Lung (tissue), 12 donors: ENCODE data around the gene NOCT. TPM values are rescaled to one million over a fixed set of nuclear protein-coding genes. Genes with fewer than 3 reads are reported as not detected.

Experiments
- ATAC-seq: fragments of 200-7000 bp; cut with Tn5 transposase; one replicate; pipeline ENCODE4 v1.9.1; 2020; ENCODE audit warnings: moderate number of reproducible peaks; ENCODE audit not compliant: insufficient read depth, low FRiP score
- DNase-seq, 3 donors: peaks; one replicate each; pipeline ENCODE4 v3.0.0-alpha.2; 2013 to 2017
- H3K27ac ChIP-seq, 2 donors: one replicate each; pipeline ENCODE4 v1.5.1; 2013; ENCODE audit warnings: mild to moderate bottlenecking in 2 of 2, moderate library complexity in 2 of 2, control low read depth in 1 of 2, inconsistent platforms in 1 of 2, low read depth in 1 of 2, low read length in 1 of 2
- H3K27me3 ChIP-seq, 3 donors: one replicate each; pipeline ENCODE4 v1.5.1; 2013; ENCODE audit warnings: low read length in 2 of 3; ENCODE audit not compliant: control insufficient read depth in 3 of 3, insufficient read depth in 3 of 3
- H3K36me3 ChIP-seq, 4 donors: one replicate each; pipeline ENCODE4 v1.5.1; 2013; ENCODE audit warnings: low read length in 4 of 4, mild to moderate bottlenecking in 1 of 4, moderate library complexity in 1 of 4; ENCODE audit not compliant: control insufficient read depth in 4 of 4, insufficient read depth in 4 of 4
- H3K4me1 ChIP-seq, 5 donors: one replicate each; pipeline ENCODE4 v1.5.1; 2013; ENCODE audit warnings: low read length in 5 of 5, mild to moderate bottlenecking in 2 of 5, moderate library complexity in 1 of 5; ENCODE audit not compliant: control insufficient read depth in 5 of 5, insufficient read depth in 5 of 5
- H3K4me3 ChIP-seq: one replicate; pipeline ENCODE4 v1.5.1; 2013; ENCODE audit warnings: mild to moderate bottlenecking, control low read depth, moderate library complexity
- H3K9ac ChIP-seq, 2 donors: one replicate each; pipeline ENCODE4 v1.5.1; 2013; ENCODE audit warnings: low read length in 2 of 2, control low read depth in 1 of 2; ENCODE audit not compliant: insufficient read depth in 1 of 2
- H3K9me3 ChIP-seq, 4 donors: one replicate each; pipeline ENCODE4 v1.5.1; 2013; ENCODE audit warnings: low read length in 3 of 4, mild to moderate bottlenecking in 1 of 4, moderate library complexity in 1 of 4; ENCODE audit not compliant: control insufficient read depth in 4 of 4, insufficient read depth in 3 of 4
- CTCF ChIP-seq: IDR thresholded peaks from 2 replicates; pipeline ENCODE4 v1.5.1; 2012; ENCODE audit warnings: mild to moderate bottlenecking; ENCODE audit errors: control extremely low read depth, extremely low read depth
- WGBS, 2 donors: extraction: QIAGEN DNeasy Blood & Tissue Kit; methylation state at CpG; one replicate each; pipeline ENCODE4 v1.1.7; 2013; 5-methylcytosine and 5-hydroxymethylcytosine counted together
- polyA plus RNA-seq, 2 donors: library from polyadenylated mRNA; stranded (reverse); fragments of 200-250 nt; gene quantifications; one replicate each; pipeline ENCODE4 v1.2.1, GENCODE V29; 2013
- total RNA-seq, 2 donors: library from RNA; depleted of rRNA in 1 of 2; stranded (reverse); fragments of >200 nt in 1 of 2; gene quantifications; one replicate each; pipeline ENCODE4 v1.2.1, GENCODE V29; 2014 to 2021
- donor health status: control.
- donor health status: control.
- donor health status: Bipolar disorder and iron deficiency.
- donor health status: healthy.
- donor health status: DM: yes; HTN: yes; CAD: no.

Gene NOCT
- total and polyA plus RNA-seq, 4 donors: 3.0 to 8.2 (median 5.5) TPM

DNA sequence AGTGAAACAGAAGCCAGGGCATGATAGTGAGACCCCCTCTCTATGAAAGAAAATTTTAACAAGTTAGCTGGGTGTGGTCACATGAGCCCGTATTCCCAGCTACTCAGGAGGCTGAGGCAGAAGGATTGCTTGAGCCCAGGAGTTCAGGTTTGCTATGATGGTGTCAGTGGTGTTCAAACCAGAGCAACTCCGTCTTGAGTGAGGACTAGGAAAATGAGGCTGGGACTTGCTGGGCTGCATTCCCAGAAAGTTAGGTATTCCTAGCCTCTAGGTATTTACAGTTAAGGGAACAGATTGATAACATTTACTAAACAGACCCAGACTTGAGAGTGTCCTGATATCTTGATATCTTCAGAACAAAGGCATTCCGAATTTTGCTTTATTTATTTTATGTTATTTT, 37.0 kb upstream of the NOCT start:
- no peaks in the 10 kb centered on the region for H3K9me3 ChIP-seq
- 66 to 79% methylated on average over 3 of the region's 3 CpGs for WGBS, 2 donors
- H3K27me3 ChIP-seq: no peaks in the 10 kb centered on the region
- peaks cover 0 to 7% (median 6%) of the 10 kb centered on the region in 5 donors for H3K4me1 ChIP-seq
- no peak for TF ChIP-seq CTCF
- H3K36me3 ChIP-seq: no peaks in the 10 kb centered on the region
- DNase-seq (no peak), ATAC-seq (no peak)
- H3K4me3 ChIP-seq: no peak overlapping the region
- H3K27ac ChIP-seq: no peak overlapping the region
- no peak overlapping the region for H3K9ac ChIP-seq

DNA sequence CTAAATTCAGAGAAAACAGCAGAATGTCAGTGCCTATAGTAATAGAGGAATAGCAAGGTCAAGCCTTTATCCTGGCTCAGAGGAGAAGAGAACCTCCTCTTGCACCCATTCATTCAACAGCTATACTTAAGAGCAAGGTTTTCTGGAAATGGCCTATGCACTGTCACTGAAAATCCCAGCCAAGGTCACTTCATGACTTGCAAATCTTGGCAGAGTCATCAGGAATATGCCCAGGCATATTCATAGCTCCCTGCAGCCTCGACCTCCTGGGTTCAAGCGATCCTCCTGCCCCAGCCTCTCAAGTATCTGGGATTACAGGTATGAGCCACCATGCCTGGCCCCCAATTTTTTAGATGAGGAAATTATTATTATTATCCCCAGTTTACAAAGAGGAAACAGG, 35.8 kb upstream of the NOCT start:
- WGBS, 2 donors: 96 to 100% methylated on average over 2 of the region's 2 CpGs
- no peak for TF ChIP-seq CTCF
- H3K36me3 ChIP-seq: no peaks in the 10 kb centered on the region
- H3K9ac ChIP-seq: no peak overlapping the region
- H3K9me3 ChIP-seq: no peaks in the 10 kb centered on the region
- ATAC-seq (no peak), DNase-seq (no peak)
- no peak overlapping the region for H3K4me3 ChIP-seq
- no peaks in the 10 kb centered on the region for H3K27me3 ChIP-seq
- peaks cover 0 to 7% (median 6%) of the 10 kb centered on the region in 5 donors for H3K4me1 ChIP-seq
- no peak overlapping the region for H3K27ac ChIP-seq

DNA sequence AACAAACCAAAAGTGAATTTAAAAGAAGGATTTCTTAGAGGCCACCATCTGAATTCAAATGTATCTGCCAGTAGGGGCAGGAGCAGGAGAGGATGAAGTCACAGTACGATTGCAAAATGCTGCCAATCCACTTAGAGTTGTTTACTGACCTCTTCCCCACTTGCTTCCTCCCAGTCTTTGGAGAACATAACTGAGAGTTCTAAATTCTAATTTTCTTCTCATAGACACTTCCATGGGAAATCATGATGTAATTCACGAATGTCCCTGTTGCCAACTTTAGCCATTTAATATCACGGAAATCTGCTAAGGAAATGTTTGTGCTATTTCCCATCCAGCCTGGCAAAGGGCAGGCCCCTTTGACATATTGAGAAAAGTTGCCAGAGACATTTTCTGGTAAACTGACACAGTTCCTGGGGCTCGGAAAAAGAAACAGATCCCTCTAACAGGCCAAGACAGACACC, 33.6 kb upstream of the NOCT start:
- H3K4me3 ChIP-seq: no peak overlapping the region
- TF ChIP-seq CTCF: no peak
- WGBS, 2 donors: 14 to 21% methylated on average over 4 of the region's 4 CpGs
- H3K9ac ChIP-seq: peak overlapping the region in 1 of 2 donors; percentile 32
- peaks cover 0 to 7% (median 6%) of the 10 kb centered on the region in 5 donors for H3K4me1 ChIP-seq
- ATAC-seq: peak; percentile 74
- H3K36me3 ChIP-seq: no peaks in the 10 kb centered on the region
- no peaks in the 10 kb centered on the region for H3K9me3 ChIP-seq
- DNase-seq: peak; percentile 48 to 93 (median 85)
- no peaks in the 10 kb centered on the region for H3K27me3 ChIP-seq
- H3K27ac ChIP-seq: peak overlapping the region; percentile 60 to 63

DNA sequence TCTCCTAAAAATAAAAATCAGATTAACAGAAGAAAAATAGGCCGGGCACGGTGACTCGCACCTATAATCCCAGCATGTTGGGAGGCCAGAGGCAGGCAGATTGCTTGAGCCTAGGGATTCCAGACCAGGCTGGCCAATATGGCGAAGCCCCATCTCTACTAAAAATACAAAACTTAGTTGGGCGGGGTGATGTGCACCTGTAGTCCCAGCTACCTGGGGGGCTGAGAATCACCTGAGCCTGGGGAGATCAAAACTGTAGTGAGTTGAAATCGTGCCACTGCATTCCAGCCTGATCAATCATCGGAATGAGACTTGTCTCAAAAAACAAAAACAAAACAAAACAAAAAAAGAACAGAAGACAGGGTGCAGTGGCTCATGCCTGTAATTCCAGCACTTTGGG, 32.8 kb upstream of the NOCT start:
- DNase-seq (no peak), ATAC-seq (no peak)
- no peak overlapping the region for H3K27ac ChIP-seq
- H3K36me3 ChIP-seq: no peaks in the 10 kb centered on the region
- no peaks in the 10 kb centered on the region for H3K9me3 ChIP-seq
- no peak overlapping the region for H3K4me3 ChIP-seq
- no peaks in the 10 kb centered on the region for H3K27me3 ChIP-seq
- TF ChIP-seq CTCF: no peak
- H3K9ac ChIP-seq: no peak overlapping the region
- 96 to 97% methylated on average over 7 of the region's 7 CpGs for WGBS, 2 donors
- peaks cover 0 to 7% (median 4%) of the 10 kb centered on the region in 5 donors for H3K4me1 ChIP-seq
